ENCODE data around the gene PDE10A. TPM values are rescaled to one million over a fixed set of nuclear protein-coding genes. Genes with fewer than 3 reads are reported as not detected.
"Not testable (repeated sequence)": the region's sequence is repeated elsewhere in the genome, so short reads cannot be mapped to it uniquely, and the experiment has no call there.

The PDE10A gene
- total and polyA plus RNA-seq, 2 donors, result 1.8 to 26.6 TPM

- no peak overlapping the region for H3K4me3 ChIP-seq (ENCODE audit: low read depth, low read length)
- no peaks in the 10 kb centered on the region for H3K36me3 ChIP-seq (ENCODE audit: insufficient read depth)
- H3K27ac ChIP-seq (ENCODE audit: low read depth), result no peak overlapping the region
- WGBS, result 74% methylated on average over 7 of the region's 7 CpGs
- no peak for DNase-seq (ENCODE audit: extremely low spot score)
- H3K4me1 ChIP-seq (ENCODE audit: insufficient read depth), result no peaks in the 10 kb centered on the region
These were observed 45.5 kb downstream of the PDE10A start for GRCh38 chr6:165617528-165617927.

- Histone ChIP-seq H3K4me3 (ENCODE audit: low read depth, low read length) (no peak overlapping the region), H3K27ac (ENCODE audit: low read depth) (no peak overlapping the region), H3K4me1 (ENCODE audit: insufficient read depth) (no peaks in the 10 kb centered on the region), H3K36me3 (ENCODE audit: insufficient read depth) (no peaks in the 10 kb centered on the region)
- DNase-seq (ENCODE audit: extremely low spot score), result no peak
- 55% methylated on average over 9 of the region's 9 CpGs for WGBS
These were observed 46.9 kb downstream of the PDE10A start for GRCh38 chr6:165616116-165616515.

- no peak overlapping the region for H3K27ac ChIP-seq (ENCODE audit: low read depth)
- no peak for DNase-seq (ENCODE audit: extremely low spot score)
- WGBS, result 77% methylated on average over 5 of the region's 5 CpGs
- H3K36me3 ChIP-seq (ENCODE audit: insufficient read depth), result no peaks in the 10 kb centered on the region
- H3K4me1 ChIP-seq (ENCODE audit: insufficient read depth), result no peaks in the 10 kb centered on the region
- H3K4me3 ChIP-seq (ENCODE audit: low read depth, low read length), result no peak overlapping the region
These were observed 47.4 kb downstream of the PDE10A start for GRCh38 chr6:165615636-165616035.

GRCh38 chr6:165611294-165611693 lies 51.7 kb downstream of the PDE10A start:
- WGBS, result 85% methylated on average over 3 of the region's 3 CpGs
- Histone ChIP-seq H3K36me3 (ENCODE audit: insufficient read depth) (no peaks in the 10 kb centered on the region), H3K4me1 (ENCODE audit: insufficient read depth) (no peaks in the 10 kb centered on the region), H3K4me3 (ENCODE audit: low read depth, low read length) (no peak overlapping the region), H3K27ac (ENCODE audit: low read depth) (no peak overlapping the region)
- DNase-seq (ENCODE audit: extremely low spot score), result no peak

GRCh38 chr6:165608577-165608976 lies 54.5 kb downstream of the PDE10A start:
- not testable (repeated sequence) for H3K27ac ChIP-seq (ENCODE audit: low read depth); H3K36me3 ChIP-seq (ENCODE audit: insufficient read depth)
- WGBS, result 93% methylated on average over 1 of the region's 1 CpG

GRCh38 chr6:165606740-165607008 lies 56.4 kb downstream of the PDE10A start:
- DNase-seq (ENCODE audit: extremely low spot score), result no peak
- H3K4me1 ChIP-seq (ENCODE audit: insufficient read depth), result no peaks in the 10 kb centered on the region
- 89% methylated on average over 3 of the region's 3 CpGs for WGBS

More at GRCh38 chr6:165608577-165608976, 54.5 kb downstream of the PDE10A start:
- not testable (repeated sequence) for DNase-seq (ENCODE audit: extremely low spot score); H3K4me3 ChIP-seq (ENCODE audit: low read depth, low read length); H3K4me1 ChIP-seq (ENCODE audit: insufficient read depth)

GRCh38 chr6:165605901-165606739 lies 56.9 kb downstream of the PDE10A start:
- WGBS, result 75% methylated on average over 13 of the region's 13 CpGs
- H3K4me3 ChIP-seq (ENCODE audit: low read depth, low read length), result no peak overlapping the region
- H3K36me3 ChIP-seq (ENCODE audit: insufficient read depth), result no peaks in the 10 kb centered on the region
- no peaks in the 10 kb centered on the region for H3K4me1 ChIP-seq (ENCODE audit: insufficient read depth)
- no peak overlapping the region for H3K27ac ChIP-seq (ENCODE audit: low read depth)
- DNase-seq (ENCODE audit: extremely low spot score), result peak; percentile 29

More at GRCh38 chr6:165606740-165607008, 56.4 kb downstream of the PDE10A start:
- Histone ChIP-seq H3K27ac (ENCODE audit: low read depth) (no peak overlapping the region), H3K36me3 (ENCODE audit: insufficient read depth) (no peaks in the 10 kb centered on the region), H3K4me3 (ENCODE audit: low read depth, low read length) (no peak overlapping the region)

- no peaks in the 10 kb centered on the region for H3K36me3 ChIP-seq (ENCODE audit: insufficient read depth)
- DNase-seq (ENCODE audit: extremely low spot score), result no peak
- H3K27ac ChIP-seq (ENCODE audit: low read depth), result no peak overlapping the region
- H3K4me3 ChIP-seq (ENCODE audit: low read depth, low read length), result no peak overlapping the region
- H3K4me1 ChIP-seq (ENCODE audit: insufficient read depth), result no peaks in the 10 kb centered on the region
- 83% methylated on average over 10 of the region's 10 CpGs for WGBS
These were observed 57.7 kb downstream of the PDE10A start for GRCh38 chr6:165605182-165605875.

- WGBS, result 92% methylated on average over 6 of the region's 6 CpGs
- Histone ChIP-seq H3K4me1 (ENCODE audit: insufficient read depth) (no peaks in the 10 kb centered on the region), H3K36me3 (ENCODE audit: insufficient read depth) (no peaks in the 10 kb centered on the region), H3K27ac (ENCODE audit: low read depth) (no peak overlapping the region), H3K4me3 (ENCODE audit: low read depth, low read length) (no peak overlapping the region)
- no peak for DNase-seq (ENCODE audit: extremely low spot score)
These were observed 60.8 kb downstream of the PDE10A start for GRCh38 chr6:165602291-165602690.

GRCh38 chr6:165600606-165601005 lies 62.4 kb downstream of the PDE10A start:
- Histone ChIP-seq H3K4me3 (ENCODE audit: low read depth, low read length) (no peak overlapping the region), H3K36me3 (ENCODE audit: insufficient read depth) (no peaks in the 10 kb centered on the region), H3K27ac (ENCODE audit: low read depth) (no peak overlapping the region), H3K4me1 (ENCODE audit: insufficient read depth) (no peaks in the 10 kb centered on the region)
- WGBS, result 51% methylated on average over 4 of the region's 4 CpGs
- no peak for DNase-seq (ENCODE audit: extremely low spot score)

- Histone ChIP-seq H3K4me1 (ENCODE audit: insufficient read depth) (no peaks in the 10 kb centered on the region), H3K4me3 (ENCODE audit: low read depth, low read length) (no peak overlapping the region), H3K27ac (ENCODE audit: low read depth) (no peak overlapping the region), H3K36me3 (ENCODE audit: insufficient read depth) (no peaks in the 10 kb centered on the region)
- DNase-seq (ENCODE audit: extremely low spot score), result no peak
- WGBS, result 84% methylated on average over 21 of the region's 21 CpGs
These were observed 63.2 kb downstream of the PDE10A start for GRCh38 chr6:165599596-165600487.

- Histone ChIP-seq H3K36me3 (ENCODE audit: insufficient read depth) (no peaks in the 10 kb centered on the region), H3K4me3 (ENCODE audit: low read depth, low read length) (no peak overlapping the region), H3K4me1 (ENCODE audit: insufficient read depth) (no peaks in the 10 kb centered on the region), H3K27ac (ENCODE audit: low read depth) (no peak overlapping the region)
- 75% methylated on average over 3 of the region's 3 CpGs for WGBS
- no peak for DNase-seq (ENCODE audit: extremely low spot score)
These were observed 63.9 kb downstream of the PDE10A start for GRCh38 chr6:165599121-165599520.

- 80% methylated on average over 3 of the region's 3 CpGs for WGBS
- no peak overlapping the region for H3K27ac ChIP-seq (ENCODE audit: low read depth)
- no peak overlapping the region for H3K4me3 ChIP-seq (ENCODE audit: low read depth, low read length)
- no peaks in the 10 kb centered on the region for H3K36me3 ChIP-seq (ENCODE audit: insufficient read depth)
- no peak for DNase-seq (ENCODE audit: extremely low spot score)
- no peaks in the 10 kb centered on the region for H3K4me1 ChIP-seq (ENCODE audit: insufficient read depth)
These were observed 65.2 kb downstream of the PDE10A start for GRCh38 chr6:165597821-165598220.

Data from urinary bladder (tissue), 4 donors.